SK-N-SH treated with all-trans-retinoic acid at 6 μM for 48 hours (cell line): ENCODE data around the gene ITCH.

Source experiments
- ATAC-seq: fragments of 200-7000 bp; cut with Tn5 transposase; 3 replicates; pipeline ENCODE4 v1.9.1; 2020; ENCODE audit warnings: mild to moderate bottlenecking, moderate library complexity
- ARNTL ChIP-seq: fragments of 450-650 bp; formaldehyde crosslinking; IDR thresholded peaks from 2 replicates; pipeline ENCODE4 v1.5.0; 2020; ENCODE audit warnings: low read depth, mild to moderate bottlenecking, moderate library complexity, borderline replicate concordance
- BACH2 ChIP-seq: fragments of 250-450 bp; sonication (Bioruptor Pico); IDR thresholded peaks from 2 replicates; pipeline ENCODE4 v1.9.0; 2021; ENCODE audit warnings: mild to moderate bottlenecking, borderline replicate concordance
- CREB5 ChIP-seq: fragments of 250-450 bp; sonication (Bioruptor Pico); IDR thresholded peaks from 2 replicates; pipeline ENCODE4 v1.5.1; 2020; ENCODE audit warnings: low read depth, mild to moderate bottlenecking, moderate library complexity
- CSDC2 ChIP-seq: fragments of 250-450 bp; sonication (Bioruptor Pico); IDR thresholded peaks from 2 replicates; pipeline ENCODE4 v1.5.0; 2020; ENCODE audit warnings: mild to moderate bottlenecking, moderate library complexity
- CSRNP3 ChIP-seq: fragments of 250-450 bp; sonication (Bioruptor Pico); IDR thresholded peaks from 2 replicates; pipeline ENCODE4 v1.5.1; 2021; ENCODE audit warnings: mild to moderate bottlenecking, moderate library complexity
- ESRRG ChIP-seq: fragments of 250-450 bp; sonication (Bioruptor Pico); IDR thresholded peaks from 2 replicates; pipeline ENCODE4 v1.6.1; 2021; ENCODE audit warnings: mild to moderate bottlenecking
- GLIS3 ChIP-seq: fragments of 250-450 bp; sonication (Bioruptor Pico); IDR thresholded peaks from 2 replicates; pipeline ENCODE4 v1.5.0; 2020; ENCODE audit warnings: mild to moderate bottlenecking, moderate library complexity
- ISL1 ChIP-seq: fragments of 250-450 bp; sonication (Bioruptor Pico); IDR thresholded peaks from 2 replicates; pipeline ENCODE4 v2.1.2; 2022; ENCODE audit warnings: mild to moderate bottlenecking, moderate library complexity
- OSR1 ChIP-seq: fragments of 250-450 bp; sonication (Bioruptor Pico); IDR thresholded peaks from 2 replicates; pipeline ENCODE4 v1.8.0; 2022; ENCODE audit warnings: moderate library complexity, mild to moderate bottlenecking, inconsistent platforms
- POU6F1 ChIP-seq: fragments of 250-450 bp; sonication (Bioruptor Pico); IDR thresholded peaks from 2 replicates; pipeline ENCODE4 v1.8.0; 2021; ENCODE audit warnings: low read depth, mild to moderate bottlenecking, moderate library complexity, borderline replicate concordance
- PPARA ChIP-seq: fragments of 250-450 bp; sonication (Bioruptor Pico); IDR thresholded peaks from 2 replicates; pipeline ENCODE4 v1.5.0; 2020; ENCODE audit warnings: mild to moderate bottlenecking, borderline replicate concordance
- SNAI2 ChIP-seq: fragments of 250-450 bp; sonication (Bioruptor Pico); IDR thresholded peaks from 2 replicates; pipeline ENCODE4 v1.5.0; 2020; ENCODE audit warnings: mild to moderate bottlenecking, moderate library complexity
- TCF4 ChIP-seq: fragments of 250-450 bp; sonication (Bioruptor Pico); IDR thresholded peaks from 2 replicates; pipeline ENCODE4 v1.8.0; 2021; ENCODE audit warnings: mild to moderate bottlenecking, moderate library complexity, borderline replicate concordance
- TOX ChIP-seq: fragments of 250-450 bp; sonication (Bioruptor Pico); IDR thresholded peaks from 2 replicates; pipeline ENCODE4 v1.8.0; 2021; ENCODE audit warnings: mild to moderate bottlenecking, moderate library complexity, borderline replicate concordance
- TSHZ2 ChIP-seq: fragments of 250-450 bp; sonication (Bioruptor Pico); IDR thresholded peaks from 2 replicates; pipeline ENCODE4 v1.5.0; 2020; ENCODE audit warnings: mild to moderate bottlenecking, moderate library complexity
- ZC3H10 ChIP-seq: fragments of 250-450 bp; sonication (Bioruptor Pico); IDR thresholded peaks from 2 replicates; pipeline ENCODE4 v1.5.1; 2021; ENCODE audit warnings: mild to moderate bottlenecking, moderate library complexity
- ZFP3 ChIP-seq: fragments of 250-450 bp; sonication (Bioruptor Pico); IDR thresholded peaks from 2 replicates; pipeline ENCODE4 v1.5.0; 2020; ENCODE audit warnings: mild to moderate bottlenecking, moderate library complexity
- ZFP30 ChIP-seq: fragments of 450-650 bp; formaldehyde crosslinking; IDR thresholded peaks from 2 replicates; pipeline ENCODE4 v1.5.0; 2022; ENCODE audit warnings: mild to moderate bottlenecking, moderate library complexity
- ZNF565 ChIP-seq: fragments of 450-650 bp; formaldehyde crosslinking; conservative IDR thresholded peaks from 2 replicates; pipeline ENCODE4 v1.5.0; 2020; ENCODE audit warnings: low read depth, mild to moderate bottlenecking, moderate library complexity
- ZNF70 ChIP-seq: fragments of 450-650 bp; formaldehyde crosslinking; IDR thresholded peaks from 2 replicates; pipeline ENCODE4 v1.5.0; 2020; ENCODE audit warnings: mild to moderate bottlenecking, moderate library complexity
- ZNF8 ChIP-seq: fragments of 450-650 bp; formaldehyde crosslinking; IDR thresholded peaks from 2 replicates; pipeline ENCODE4 v1.5.0; 2020; ENCODE audit warnings: mild to moderate bottlenecking, moderate library complexity

ITCH gene

GRCh38 chr20:34543463-34544056 lies 180.5 kb downstream of the ITCH start:
- no peak for TF ChIP-seq PPARA
- TF ChIP-seq ZFP3 (CRISPR knock-in tag) = no peak
- no peak for TF ChIP-seq SNAI2 (CRISPR knock-in tag)
- no peak for TF ChIP-seq BACH2 (CRISPR knock-in tag)
- no peak for TF ChIP-seq OSR1 (CRISPR knock-in tag)
- no peak for TF ChIP-seq TSHZ2 (CRISPR knock-in tag)
- TF ChIP-seq POU6F1 (CRISPR knock-in tag) = no peak
- no peak for TF ChIP-seq ZNF565 (CRISPR knock-in tag)
- TF ChIP-seq ZFP30 (CRISPR knock-in tag) = no peak
- no peak for TF ChIP-seq ZNF8 (CRISPR knock-in tag)
- TF ChIP-seq CREB5 = no peak
- no peak for TF ChIP-seq ZC3H10 (CRISPR knock-in tag)
- no peak for TF ChIP-seq CSDC2 (CRISPR knock-in tag)
- no peak for ATAC-seq

- ATAC-seq = no peak
- no peak for TF ChIP-seq ZNF565 (CRISPR knock-in tag)
- TF ChIP-seq ISL1 (CRISPR knock-in tag) = no peak
- TF ChIP-seq ZC3H10 (CRISPR knock-in tag) = no peak
- TF ChIP-seq CSRNP3 (CRISPR knock-in tag) = no peak
- no peak for TF ChIP-seq SNAI2 (CRISPR knock-in tag)
- no peak for TF ChIP-seq TCF4 (CRISPR knock-in tag)
- no peak for TF ChIP-seq ZNF8 (CRISPR knock-in tag)
- no peak for TF ChIP-seq PPARA
- no peak for TF ChIP-seq CREB5
- no peak for TF ChIP-seq GLIS3
- no peak for TF ChIP-seq CSDC2 (CRISPR knock-in tag)
Observed at GRCh38 chr20:34544109-34544796, 181.2 kb downstream of the ITCH start.

GRCh38 chr20:34546751-34547181 lies 183.7 kb downstream of the ITCH start:
- no peak for ATAC-seq
- TF ChIP-seq ZNF70 (CRISPR knock-in tag) (no peak), ARNTL (CRISPR knock-in tag) (no peak), TCF4 (CRISPR knock-in tag) (no peak), CSDC2 (CRISPR knock-in tag) (no peak), BACH2 (CRISPR knock-in tag) (no peak), ZNF8 (CRISPR knock-in tag) (no peak), ZNF565 (CRISPR knock-in tag) (no peak), TOX (CRISPR knock-in tag) (no peak), CSRNP3 (CRISPR knock-in tag) (no peak), POU6F1 (CRISPR knock-in tag) (no peak), ZC3H10 (CRISPR knock-in tag) (no peak), ESRRG (no peak), CREB5 (no peak)
